ENCODE results near the gene VAMP2.

DNA sequence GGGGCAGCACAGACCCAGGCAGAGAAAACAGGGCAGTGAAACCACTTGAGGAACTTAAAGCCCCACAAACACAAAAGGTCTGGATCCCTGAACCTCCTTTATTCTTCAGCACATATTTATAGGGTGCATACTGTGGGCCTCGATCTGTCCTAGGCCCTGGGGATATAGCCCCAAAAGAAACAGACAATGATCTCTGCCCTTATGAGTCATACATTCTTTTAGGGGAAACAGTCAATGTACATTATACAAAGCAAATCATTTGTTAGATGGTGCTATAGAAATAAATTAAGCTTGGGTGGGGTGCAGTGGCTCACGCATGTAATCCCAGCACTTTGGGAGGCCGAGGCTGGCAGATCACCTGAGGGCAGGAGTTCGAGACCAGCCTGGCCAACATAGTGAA, 28.8 kb downstream of the VAMP2 start:
- TF ChIP-seq, protein P1, sequence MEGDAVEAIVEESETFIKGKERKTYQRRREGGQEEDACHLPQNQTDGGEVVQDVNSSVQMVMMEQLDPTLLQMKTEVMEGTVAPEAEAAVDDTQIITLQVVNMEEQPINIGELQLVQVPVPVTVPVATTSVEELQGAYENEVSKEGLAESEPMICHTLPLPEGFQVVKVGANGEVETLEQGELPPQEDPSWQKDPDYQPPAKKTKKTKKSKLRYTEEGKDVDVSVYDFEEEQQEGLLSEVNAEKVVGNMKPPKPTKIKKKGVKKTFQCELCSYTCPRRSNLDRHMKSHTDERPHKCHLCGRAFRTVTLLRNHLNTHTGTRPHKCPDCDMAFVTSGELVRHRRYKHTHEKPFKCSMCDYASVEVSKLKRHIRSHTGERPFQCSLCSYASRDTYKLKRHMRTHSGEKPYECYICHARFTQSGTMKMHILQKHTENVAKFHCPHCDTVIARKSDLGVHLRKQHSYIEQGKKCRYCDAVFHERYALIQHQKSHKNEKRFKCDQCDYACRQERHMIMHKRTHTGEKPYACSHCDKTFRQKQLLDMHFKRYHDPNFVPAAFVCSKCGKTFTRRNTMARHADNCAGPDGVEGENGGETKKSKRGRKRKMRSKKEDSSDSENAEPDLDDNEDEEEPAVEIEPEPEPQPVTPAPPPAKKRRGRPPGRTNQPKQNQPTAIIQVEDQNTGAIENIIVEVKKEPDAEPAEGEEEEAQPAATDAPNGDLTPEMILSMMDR (conservative IDR thresholded peaks at IDR 0.05 in 1 of 2, IDR thresholded peaks at IDR 0.05 in 1 of 2; ENCODE audit: extremely low read depth in 1 of 2, insufficient read depth in 1 of 2, low read depth in 1 of 2, low read length in 2 of 2), result no peak
- TF ChIP-seq EZH2 (IDR thresholded peaks at IDR 0.05; ENCODE audit: borderline replicate concordance, low read length), result no peak

All from mammary epithelial cell (primary cell).